ENCODE data around the gene RAB39A. TPM values are rescaled to one million over a fixed set of nuclear protein-coding genes. Genes with fewer than 3 reads are reported as not detected.
A peak's percentile ranks its signal among the peaks of the same experiment; 100 is the strongest.
"Not testable (repeated sequence)": the region's sequence is repeated elsewhere in the genome, so short reads cannot be mapped to it uniquely, and the experiment has no call there.

The RAB39A gene, protein sequence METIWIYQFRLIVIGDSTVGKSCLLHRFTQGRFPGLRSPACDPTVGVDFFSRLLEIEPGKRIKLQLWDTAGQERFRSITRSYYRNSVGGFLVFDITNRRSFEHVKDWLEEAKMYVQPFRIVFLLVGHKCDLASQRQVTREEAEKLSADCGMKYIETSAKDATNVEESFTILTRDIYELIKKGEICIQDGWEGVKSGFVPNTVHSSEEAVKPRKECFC
- not detected in 2 replicates for total RNA-seq
- polyA plus RNA-seq (2012) = not detected

GRCh38 chr11:107928046-107928766, at the start of gene RAB39A:
RAB39A (plus strand) TSS chr11:107928448; CDS start chr11:107928569, 121 bp downstream.
- DNase-seq (ENCODE audit: low read depth) = peak; percentile 70

GRCh38 chr11:107881471-107881870, 46.8 kb upstream of the RAB39A start:
- DNase-seq (ENCODE audit: low read depth) = not testable (repeated sequence)

DNA sequence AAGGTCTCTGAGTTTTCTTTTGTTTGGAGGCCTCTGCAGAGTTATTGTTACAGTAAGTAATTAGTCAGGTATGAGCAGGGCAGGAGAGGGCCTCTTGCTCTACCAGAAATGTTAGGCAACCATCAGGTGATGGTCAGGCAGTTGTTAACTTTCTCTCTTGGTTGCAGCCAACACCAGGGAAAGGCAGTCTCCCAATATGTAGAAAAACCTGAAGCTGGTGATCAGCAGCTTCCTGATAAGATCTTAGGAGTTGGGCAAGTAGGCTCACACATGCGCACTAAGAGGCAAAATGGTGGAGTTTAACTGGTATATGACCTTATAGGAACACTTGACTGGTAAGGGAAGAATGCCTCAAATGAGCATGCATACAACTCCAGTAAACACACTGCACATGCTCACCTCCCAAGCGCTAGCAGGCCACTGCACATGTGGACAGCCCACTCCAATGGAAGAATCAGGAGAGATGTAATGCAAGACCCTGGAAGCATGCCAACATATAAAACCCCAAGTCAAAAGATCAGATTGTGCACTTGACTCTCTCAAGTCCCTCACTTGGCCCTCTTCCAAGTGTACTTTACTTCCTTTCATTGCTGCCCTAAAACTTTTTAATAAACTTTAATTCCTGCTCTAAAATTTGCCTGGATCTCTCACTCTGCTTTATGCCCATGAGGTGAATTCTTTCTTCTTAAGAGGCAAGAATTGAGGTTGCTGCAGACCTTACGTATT, 46.0 kb upstream of the RAB39A start:
- no peak for DNase-seq (ENCODE audit: low read depth)

DNA sequence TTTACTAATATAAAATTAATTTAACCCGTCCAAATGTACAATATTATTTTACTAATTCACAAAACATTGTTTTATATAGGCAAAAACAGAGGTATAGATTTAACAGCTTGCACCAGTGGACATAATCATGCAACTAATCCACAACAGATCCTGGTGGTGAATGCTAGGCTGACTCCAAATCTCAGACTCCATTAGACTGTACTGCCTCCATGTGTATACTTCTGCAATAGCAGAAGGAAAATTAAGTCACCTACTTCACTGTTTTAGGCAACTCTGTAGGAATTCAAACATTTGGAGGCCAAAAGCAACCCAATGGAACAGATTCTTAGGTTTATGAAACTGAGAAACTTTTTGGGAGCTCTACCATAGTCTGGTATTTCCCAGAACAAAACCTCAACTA, 30.0 kb upstream of the RAB39A start:
- peak; percentile 47 for DNase-seq (ENCODE audit: low read depth)

- DNase-seq (ENCODE audit: low read depth) = no peak
Observed at GRCh38 chr11:107908211-107908610, 20.0 kb upstream of the RAB39A start.

DNA sequence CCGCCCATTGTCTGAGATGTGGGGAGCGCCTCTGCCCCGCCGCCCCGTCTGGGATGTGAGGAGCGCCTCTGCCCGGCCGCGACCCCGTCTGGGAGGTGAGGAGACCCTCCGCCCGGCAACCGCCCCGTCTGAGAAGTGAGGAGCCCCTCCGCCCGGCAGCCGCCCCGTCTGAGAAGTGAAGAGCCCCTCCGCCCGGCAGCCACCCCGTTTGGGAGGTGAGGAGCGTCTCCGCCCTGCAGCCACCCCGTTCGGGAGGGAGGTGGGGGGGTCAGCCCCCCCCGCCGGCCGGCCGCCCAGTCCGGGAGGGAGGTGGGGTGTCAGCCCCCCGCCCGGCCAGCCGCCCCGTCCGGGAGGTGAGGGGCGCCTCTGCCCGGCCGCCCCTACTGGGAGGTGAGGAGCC, 15.8 kb upstream of the RAB39A start:
- DNase-seq (ENCODE audit: low read depth) = not testable (repeated sequence)

DNA sequence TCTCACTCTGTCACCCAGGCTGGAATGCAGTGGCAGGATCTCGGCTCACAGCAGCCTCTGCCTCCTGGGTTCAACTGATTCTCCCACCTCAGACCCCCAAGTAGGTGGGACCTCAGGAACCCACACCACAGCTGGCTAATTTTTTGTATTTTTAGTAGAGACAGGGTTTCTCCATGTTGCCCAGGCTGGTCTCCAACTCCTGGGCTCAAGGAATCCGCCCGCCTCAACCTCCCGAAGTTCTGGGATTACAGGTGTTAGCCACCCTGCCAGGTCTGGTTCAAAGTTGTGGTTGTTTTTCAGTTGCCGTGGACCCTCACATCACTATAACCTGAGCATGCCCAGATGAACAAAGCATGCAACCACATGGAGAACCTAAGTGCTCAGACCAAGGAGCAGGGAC, 13.0 kb upstream of the RAB39A start:
- DNase-seq (ENCODE audit: low read depth) = no peak

DNA sequence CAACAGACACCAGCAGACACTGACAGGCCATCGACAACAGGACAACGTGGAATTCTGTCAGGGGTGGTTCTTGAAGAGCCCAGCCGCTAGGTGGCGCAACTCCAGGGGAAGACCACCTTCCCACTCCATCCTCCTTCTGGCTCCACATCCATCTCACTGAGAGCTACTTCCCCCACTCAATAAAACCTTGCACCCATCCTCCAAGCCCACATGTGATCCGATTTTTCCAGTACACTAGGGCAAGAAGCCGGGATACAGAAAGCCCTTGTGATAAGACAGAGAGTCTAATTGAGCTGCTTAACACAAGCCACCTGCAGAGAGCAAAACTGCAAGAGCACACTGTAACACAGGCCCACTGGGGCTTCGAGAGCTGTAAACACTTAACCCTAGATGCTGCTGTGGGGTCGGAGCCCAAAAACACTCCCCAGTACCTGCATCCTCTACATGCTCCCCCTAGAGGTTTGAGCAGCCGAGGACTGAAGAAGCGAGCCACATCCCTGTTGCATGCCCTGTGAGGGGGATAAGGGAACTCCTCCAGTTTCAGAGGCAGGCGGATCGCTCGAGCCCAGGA, 11.5 kb upstream of the RAB39A start:
- peak; percentile 22 for DNase-seq (ENCODE audit: low read depth)

DNA sequence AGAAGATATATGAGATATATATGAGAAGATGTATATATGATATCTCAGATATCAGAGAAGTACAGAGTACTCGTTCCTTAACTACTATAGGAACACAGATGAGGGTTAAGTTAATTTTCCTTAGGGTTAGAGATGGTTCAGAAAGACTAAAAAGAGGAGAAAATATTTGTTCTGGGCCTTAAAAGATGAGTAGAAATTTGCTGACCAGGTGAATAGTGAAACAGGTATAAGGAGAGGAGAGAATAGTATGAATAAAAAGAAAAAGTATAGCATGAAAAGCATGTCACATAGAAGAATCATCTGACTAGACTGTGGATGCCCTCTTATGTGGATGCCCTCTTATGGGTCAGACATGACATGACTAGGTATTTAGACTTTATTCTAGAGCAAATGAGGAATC, 6.3 kb upstream of the RAB39A start:
- DNase-seq (ENCODE audit: low read depth) = no peak

- not testable (repeated sequence) for DNase-seq (ENCODE audit: low read depth)
Observed at GRCh38 chr11:107923519-107923918, 4.7 kb upstream of the RAB39A start.

- DNase-seq (ENCODE audit: low read depth) = no peak
Observed at GRCh38 chr11:107924306-107924705, 3.9 kb upstream of the RAB39A start.

DNA sequence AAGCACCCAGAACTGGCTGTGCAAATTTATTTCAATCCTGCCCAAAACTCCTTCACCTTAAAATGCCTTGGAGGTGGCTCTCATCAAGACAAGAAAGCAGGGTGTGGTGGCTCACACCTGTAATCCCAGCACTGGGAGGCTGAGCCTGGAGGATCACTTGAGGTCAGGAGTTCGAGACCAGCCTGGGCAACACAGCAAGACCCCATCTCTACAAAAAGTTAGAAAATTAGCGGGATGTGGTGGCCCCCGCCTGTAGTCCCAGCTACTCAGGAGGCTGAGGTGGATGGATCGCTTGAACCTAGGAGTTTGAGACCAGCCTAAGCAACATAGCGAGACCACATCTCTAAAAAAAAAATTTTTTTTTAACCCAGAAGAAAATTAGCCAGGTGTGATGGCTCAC, 689 bp upstream of the RAB39A start:
- no peak for DNase-seq (ENCODE audit: low read depth)

- DNase-seq (ENCODE audit: low read depth) = no peak
Observed at GRCh38 chr11:107928767-107929507, 689 bp downstream of the RAB39A start.

- DNase-seq (ENCODE audit: low read depth) = no peak
Observed at GRCh38 chr11:107929611-107930200, 1.5 kb downstream of the RAB39A start.

- DNase-seq (ENCODE audit: low read depth) = no peak
Observed at GRCh38 chr11:107931206-107931605, 3.0 kb downstream of the RAB39A start.

DNA sequence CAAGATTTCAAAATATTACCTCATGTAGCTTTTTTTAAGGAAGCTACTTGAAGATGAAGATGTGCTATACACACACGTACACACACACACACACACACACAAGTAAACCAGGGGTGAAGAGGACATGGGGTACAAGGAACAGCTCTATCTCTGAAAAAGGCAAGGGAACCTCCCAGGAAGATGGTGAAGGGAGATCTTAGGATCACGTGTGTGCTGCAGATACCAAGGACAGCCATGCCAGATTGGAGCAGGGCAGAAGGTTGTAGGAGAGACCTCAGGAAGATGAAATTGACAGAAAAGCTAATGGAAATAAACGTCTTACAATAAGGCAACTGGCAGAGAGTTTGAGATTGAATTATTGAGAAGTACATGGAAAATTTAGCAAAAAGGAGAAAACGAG, 19.7 kb downstream of the RAB39A start:
- DNase-seq (ENCODE audit: low read depth) = no peak

- DNase-seq (ENCODE audit: low read depth) = not testable (repeated sequence)
Observed at GRCh38 chr11:107948328-107948727, 20.1 kb downstream of the RAB39A start.

- no peak for DNase-seq (ENCODE audit: low read depth)
Observed at GRCh38 chr11:107951155-107951554, 22.9 kb downstream of the RAB39A start.

DNA sequence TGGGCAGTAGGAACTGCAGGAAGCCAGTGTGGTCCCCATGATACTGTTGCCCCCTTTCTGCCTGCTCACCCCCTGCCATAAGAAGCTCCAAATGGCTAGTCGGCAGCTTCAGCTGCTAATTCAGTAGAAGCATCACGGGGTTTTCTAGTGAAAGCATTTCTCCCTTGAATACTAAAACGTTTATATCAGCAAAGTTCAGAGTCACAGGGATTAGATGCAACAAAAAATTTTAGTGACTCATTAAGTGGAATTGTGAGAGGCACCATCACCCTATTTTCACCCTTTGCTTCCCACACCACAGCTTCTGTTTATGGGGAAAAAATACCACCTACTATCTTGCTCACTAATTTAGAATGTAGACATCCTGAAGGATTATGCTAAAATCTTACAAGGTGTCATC, 25.2 kb downstream of the RAB39A start:
- no peak for DNase-seq (ENCODE audit: low read depth)

DNA sequence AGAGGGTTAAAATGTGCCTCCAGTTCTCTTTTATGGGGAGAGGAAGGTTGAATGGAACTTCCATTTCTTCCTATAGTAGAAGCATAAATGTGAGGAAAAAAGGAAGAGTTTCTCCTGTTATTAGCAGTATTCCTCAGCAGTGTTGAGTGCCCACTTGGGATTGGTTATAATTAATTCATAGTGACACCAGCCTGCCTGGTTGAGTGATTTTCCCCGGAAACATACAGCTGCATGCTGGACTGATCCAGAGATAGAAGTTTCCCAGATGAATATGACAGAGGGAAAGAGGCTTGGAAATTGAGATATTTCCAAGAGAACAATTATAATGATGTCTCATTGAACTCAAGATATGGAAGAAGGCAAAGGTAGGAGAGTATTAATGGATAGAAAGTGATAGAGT, 28.3 kb downstream of the RAB39A start:
- DNase-seq (ENCODE audit: low read depth) = no peak

DNA sequence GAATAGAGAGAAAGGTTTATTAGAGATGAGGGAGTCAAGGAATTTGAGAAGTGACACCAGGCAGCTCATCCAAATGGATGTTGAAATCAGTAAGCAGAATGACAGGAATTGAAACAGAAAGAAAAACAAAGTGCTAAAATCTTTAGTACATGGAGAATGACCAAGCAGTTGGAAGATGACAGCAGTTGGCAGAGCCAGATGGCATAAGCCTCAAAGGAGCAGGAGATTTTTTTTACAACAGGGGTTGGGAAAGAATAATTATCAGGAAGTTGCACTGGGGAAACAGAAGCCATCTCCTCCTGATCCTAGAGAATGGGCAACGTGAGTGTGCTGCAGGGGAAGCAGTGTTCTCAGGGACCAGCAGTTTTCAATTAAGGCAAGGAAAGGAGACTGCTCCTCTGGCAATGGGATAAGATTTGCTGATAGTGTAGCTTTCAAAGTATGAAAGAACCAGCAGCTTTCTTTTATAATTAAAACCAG, 28.9 kb downstream of the RAB39A start:
- peak; percentile 20 for DNase-seq (ENCODE audit: low read depth)
